A549 (cell line): ENCODE data around the gene AGPAT2. TPM values are rescaled to one million over a fixed set of nuclear protein-coding genes. Genes with fewer than 3 reads are reported as not detected.

Source experiments
- ATAC-seq, 2 experiments: fragments of 200-7000 bp in 1 of 2; fragments of >200 bp in 1 of 2; cut with Nextera tagmentation in 1 of 2; cut with Tn5 transposase in 1 of 2; 3 replicates each; pipeline versions ENCODE4 v1.8.0 to v1.9.1; 2018 to 2020; ENCODE audit warnings: mild to moderate bottlenecking in 1 of 2, moderate library complexity in 1 of 2
- CTCF ChIA-PET: fragments of 300-600 bp; sonication (Branson Sonifier 250); formaldehyde crosslinking; extraction: SDS; loops from one replicate; lab custom pipeline; 2021; ENCODE audit warnings: antibody characterized with exemption, inconsistent platforms; lab: Yijun Ruan, JAX
- POLR2A ChIA-PET: fragments of 350-600 bp; formaldehyde crosslinking; extraction: SDS; loops from one replicate; lab custom pipeline; 2021; ENCODE audit warnings: antibody characterized with exemption, inconsistent platforms; lab: Yijun Ruan, JAX
- DNase-seq, 2 experiments: peaks; one replicate each; pipeline versions ENCODE4 v3.0.0 to v3.0.0-alpha.2; 2011 to 2016; ENCODE audit warnings: low read depth in 1 of 2, low spot score in 1 of 2
- FAIRE-seq: peaks from 2 replicates; lab custom pipeline; 2011; peaks lifted over from hg19 to GRCh38; lab: Jason Lieb, UNC
- H3K27ac ChIP-seq, 2 experiments: fragments of >200 bp; sonication (Bioruptor Twin); formaldehyde crosslinking; 3 replicates each; pipeline ENCODE4 v1.5.1; 2016 to 2017
- H3K4me1 ChIP-seq: fragments of >200 bp; sonication (Bioruptor Twin); formaldehyde crosslinking; 3 replicates; pipeline ENCODE4 v1.6.1; 2016
- H3K4me2 ChIP-seq: fragments of >200 bp; sonication (Bioruptor Twin); formaldehyde crosslinking; 3 replicates; pipeline ENCODE4 v1.6.1; 2016
- H3K4me3 ChIP-seq: fragments of >200 bp; sonication (Bioruptor Twin); formaldehyde crosslinking; 3 replicates; pipeline ENCODE4 v1.5.1; 2016
- H3K9me3 ChIP-seq: fragments of >200 bp; sonication (Bioruptor Twin); formaldehyde crosslinking; 3 replicates; pipeline ENCODE4 v1.6.1; 2016
- CEBPB ChIP-seq, 2 experiments: fragments of >200 bp in 1 of 2; sonication (Bioruptor Twin) in 1 of 2; formaldehyde crosslinking in 1 of 2; IDR thresholded peaks; 2 replicates each; pipeline ENCODE4 v1.6.1; 2012 to 2016
- CHD2 ChIP-seq: fragments of 150-350 bp; IDR thresholded peaks from 2 replicates; pipeline ENCODE4 v1.6.1; 2014; ENCODE audit warnings: low read length; ENCODE audit not compliant: partially characterized antibody
- EP300 ChIP-seq, 2 experiments: fragments of >200 bp; sonication (Bioruptor Twin); formaldehyde crosslinking; IDR thresholded peaks; 2 replicates in 1 of 2; 3 replicates in 1 of 2; pipeline ENCODE4 v1.6.1; 2016 to 2017
- ESRRA ChIP-seq: fragments of 150-350 bp; IDR thresholded peaks from 2 replicates; pipeline ENCODE4 v1.6.1; 2014; ENCODE audit warnings: mild to moderate bottlenecking, low read length, borderline replicate concordance
- HOXB13 ChIP-seq: fragments of 250-450 bp; sonication (Bioruptor Pico); IDR thresholded peaks from 2 replicates; pipeline ENCODE4 v1.5.0; 2020; ENCODE audit warnings: low read depth, mild to moderate bottlenecking, moderate library complexity
- JUN ChIP-seq, 2 experiments: fragments of >200 bp; sonication (Bioruptor Twin); formaldehyde crosslinking; IDR thresholded peaks; 2 replicates in 1 of 2; 3 replicates in 1 of 2; pipeline ENCODE4 v1.6.1; 2016 to 2017
- JUNB ChIP-seq: fragments of >200 bp; sonication (Bioruptor Twin); formaldehyde crosslinking; IDR thresholded peaks from 2 replicates; pipeline ENCODE4 v1.6.1; 2016
- KDM5A ChIP-seq: fragments of 200-600 bp; sonication (generic); IDR thresholded peaks from 2 replicates; pipeline ENCODE4 v1.6.1; 2016; ENCODE audit warnings: antibody characterized with exemption, mild to moderate bottlenecking
- MAFK ChIP-seq: fragments of 450-650 bp; IDR thresholded peaks from 2 replicates; pipeline ENCODE4 v1.6.1; 2014; ENCODE audit not compliant: partially characterized antibody
- POLR2A ChIP-seq: IDR thresholded peaks from 2 replicates; pipeline ENCODE4 v1.6.1; 2012; ENCODE audit warnings: mild to moderate bottlenecking, low read length
- RARB ChIP-seq: fragments of 250-450 bp; sonication (Bioruptor Pico); IDR thresholded peaks from 2 replicates; pipeline ENCODE4 v1.8.0; 2021; ENCODE audit warnings: mild to moderate bottlenecking, moderate library complexity
- RCOR1 ChIP-seq: fragments of 150-350 bp; IDR thresholded peaks from 2 replicates; pipeline ENCODE4 v1.6.1; 2014; ENCODE audit warnings: antibody characterized with exemption, low read length, low read depth
- RFX5 ChIP-seq: fragments of 450-650 bp; IDR thresholded peaks from 2 replicates; pipeline ENCODE4 v1.7.1; 2014; ENCODE audit warnings: antibody characterized with exemption, mild to moderate bottlenecking, moderate library complexity
- TFCP2L1 ChIP-seq: fragments of 250-450 bp; sonication (Bioruptor Pico); IDR thresholded peaks from 2 replicates; pipeline ENCODE4 v1.5.0; 2021; ENCODE audit warnings: mild to moderate bottlenecking
- ZC3H11A ChIP-seq: fragments of 450-650 bp; IDR thresholded peaks from 2 replicates; pipeline ENCODE4 v1.6.1; 2014; ENCODE audit warnings: antibody characterized with exemption, mild to moderate bottlenecking
- ZNF302 ChIP-seq: fragments of 250-450 bp; sonication (Bioruptor Pico); IDR thresholded peaks from 2 replicates; pipeline ENCODE4 v1.9.0; 2021; ENCODE audit warnings: inconsistent platforms, mild to moderate bottlenecking, moderate library complexity
- WGBS: methylation state at CpG from one replicate; pipeline ENCODE4 v1.1.6; 2017; ENCODE audit errors: missing lambda C conversion rate; 5-methylcytosine and 5-hydroxymethylcytosine counted together
- polyA plus RNA-seq, 4 experiments: library from polyadenylated mRNA; depleted of rRNA in 3 of 4; stranded (reverse); fragments of >200 nt; fragmentation: RNase III in 1 of 4; extraction: RNeasy Plus Mini Kit Qiagen cat#74134 plus additional on column Dnase treatment in 1 of 4; gene quantifications; 2 replicates in 3 of 4; 3 replicates in 1 of 4; pipeline ENCODE4 v1.2.3, GENCODE V29; 2011 to 2017
- TF ChIP-seq, protein P1 (sequence below): IDR thresholded peaks from 2 replicates; pipeline ENCODE4 v1.6.1; 2012
- TF ChIP-seq, protein P2 (sequence below): fragments of 150-350 bp; IDR thresholded peaks from 2 replicates; pipeline ENCODE4 v1.6.1; 2014; ENCODE audit warnings: low read depth, mild to moderate bottlenecking, low read length
- TF ChIP-seq, protein P3 (sequence below): fragments of 200-600 bp; sonication (generic); IDR thresholded peaks from 2 replicates; pipeline ENCODE4 v1.6.1; 2016; ENCODE audit warnings: antibody characterized with exemption, mild to moderate bottlenecking, moderate library complexity
- TF ChIP-seq, protein P4 (sequence below): IDR thresholded peaks from 2 replicates; pipeline ENCODE4 v1.6.1; 2012
- TF ChIP-seq, protein P5 (sequence below): IDR thresholded peaks from 2 replicates; pipeline ENCODE4 v1.6.1; 2012; ENCODE audit warnings: low read depth, borderline replicate concordance
- TF ChIP-seq, protein P6 (sequence below): fragments of 450-650 bp; IDR thresholded peaks from 2 replicates; pipeline ENCODE4 v1.6.1; 2014; ENCODE audit warnings: antibody characterized with exemption
- TF ChIP-seq, protein P7 (sequence below): fragments of >200 bp; sonication (Bioruptor Twin); formaldehyde crosslinking; IDR thresholded peaks from 3 replicates; pipeline ENCODE4 v1.5.1; 2016

AGPAT2 gene
- polyA plus RNA-seq, 2 of the 4 experiments (the other 2 are of a cell fraction) = 32.3 to 49.5 TPM

DNA sequence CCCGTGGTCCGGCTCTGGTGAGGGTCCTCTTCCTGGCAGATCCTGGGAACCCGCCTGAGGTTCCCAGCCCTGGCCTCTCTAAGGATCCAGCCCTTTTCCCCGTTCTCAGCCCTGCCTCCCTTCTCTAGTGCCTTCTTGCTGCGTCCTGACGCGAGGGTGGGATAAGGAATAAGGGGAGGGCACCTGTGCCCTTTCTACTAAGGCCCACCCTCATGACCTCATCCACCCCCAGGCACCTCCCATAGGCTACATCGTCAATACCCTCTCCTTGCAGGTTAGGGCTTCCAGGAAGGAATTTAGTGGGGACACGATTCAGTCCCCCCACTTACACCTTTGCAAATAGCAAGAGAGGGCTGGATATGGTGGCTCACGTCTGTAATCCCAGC lies 14.4 kb upstream of the AGPAT2 start:
- ATAC-seq (no peak), DNase-seq (no peak), FAIRE-seq (no peak)
- CTCF ChIA-PET = interaction anchor here (0.9 to 2.2 kb wide), 3 partner anchors 12 to 328 kb away, joined by 3 to 7 read pairs (median 4); no protein-coding TSS in a partner anchor
- H3K27ac ChIP-seq = no peak overlapping the region
- POLR2A ChIA-PET = no interaction called here
- no peak overlapping the region for H3K4me3 ChIP-seq
- no peak overlapping the region for H3K4me2 ChIP-seq
- WGBS = 78% methylated on average over 10 of the region's 10 CpGs
- TF ChIP-seq, protein P1, sequence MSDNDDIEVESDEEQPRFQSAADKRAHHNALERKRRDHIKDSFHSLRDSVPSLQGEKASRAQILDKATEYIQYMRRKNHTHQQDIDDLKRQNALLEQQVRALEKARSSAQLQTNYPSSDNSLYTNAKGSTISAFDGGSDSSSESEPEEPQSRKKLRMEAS = no peak
- no peak for TF ChIP-seq RFX5
- TF ChIP-seq TFCP2L1 (CRISPR knock-in tag) = no peak
- TF ChIP-seq POLR2A = no peak
- TF ChIP-seq, protein P2, sequence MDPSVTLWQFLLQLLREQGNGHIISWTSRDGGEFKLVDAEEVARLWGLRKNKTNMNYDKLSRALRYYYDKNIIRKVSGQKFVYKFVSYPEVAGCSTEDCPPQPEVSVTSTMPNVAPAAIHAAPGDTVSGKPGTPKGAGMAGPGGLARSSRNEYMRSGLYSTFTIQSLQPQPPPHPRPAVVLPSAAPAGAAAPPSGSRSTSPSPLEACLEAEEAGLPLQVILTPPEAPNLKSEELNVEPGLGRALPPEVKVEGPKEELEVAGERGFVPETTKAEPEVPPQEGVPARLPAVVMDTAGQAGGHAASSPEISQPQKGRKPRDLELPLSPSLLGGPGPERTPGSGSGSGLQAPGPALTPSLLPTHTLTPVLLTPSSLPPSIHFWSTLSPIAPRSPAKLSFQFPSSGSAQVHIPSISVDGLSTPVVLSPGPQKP = no peak
- TF ChIP-seq HOXB13 (CRISPR knock-in tag) = no peak
- no peak for TF ChIP-seq RARB (CRISPR knock-in tag)
- TF ChIP-seq, protein P3, sequence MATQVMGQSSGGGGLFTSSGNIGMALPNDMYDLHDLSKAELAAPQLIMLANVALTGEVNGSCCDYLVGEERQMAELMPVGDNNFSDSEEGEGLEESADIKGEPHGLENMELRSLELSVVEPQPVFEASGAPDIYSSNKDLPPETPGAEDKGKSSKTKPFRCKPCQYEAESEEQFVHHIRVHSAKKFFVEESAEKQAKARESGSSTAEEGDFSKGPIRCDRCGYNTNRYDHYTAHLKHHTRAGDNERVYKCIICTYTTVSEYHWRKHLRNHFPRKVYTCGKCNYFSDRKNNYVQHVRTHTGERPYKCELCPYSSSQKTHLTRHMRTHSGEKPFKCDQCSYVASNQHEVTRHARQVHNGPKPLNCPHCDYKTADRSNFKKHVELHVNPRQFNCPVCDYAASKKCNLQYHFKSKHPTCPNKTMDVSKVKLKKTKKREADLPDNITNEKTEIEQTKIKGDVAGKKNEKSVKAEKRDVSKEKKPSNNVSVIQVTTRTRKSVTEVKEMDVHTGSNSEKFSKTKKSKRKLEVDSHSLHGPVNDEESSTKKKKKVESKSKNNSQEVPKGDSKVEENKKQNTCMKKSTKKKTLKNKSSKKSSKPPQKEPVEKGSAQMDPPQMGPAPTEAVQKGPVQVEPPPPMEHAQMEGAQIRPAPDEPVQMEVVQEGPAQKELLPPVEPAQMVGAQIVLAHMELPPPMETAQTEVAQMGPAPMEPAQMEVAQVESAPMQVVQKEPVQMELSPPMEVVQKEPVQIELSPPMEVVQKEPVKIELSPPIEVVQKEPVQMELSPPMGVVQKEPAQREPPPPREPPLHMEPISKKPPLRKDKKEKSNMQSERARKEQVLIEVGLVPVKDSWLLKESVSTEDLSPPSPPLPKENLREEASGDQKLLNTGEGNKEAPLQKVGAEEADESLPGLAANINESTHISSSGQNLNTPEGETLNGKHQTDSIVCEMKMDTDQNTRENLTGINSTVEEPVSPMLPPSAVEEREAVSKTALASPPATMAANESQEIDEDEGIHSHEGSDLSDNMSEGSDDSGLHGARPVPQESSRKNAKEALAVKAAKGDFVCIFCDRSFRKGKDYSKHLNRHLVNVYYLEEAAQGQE = no peak
- TF ChIP-seq JUNB = no peak
- TF ChIP-seq RCOR1 = no peak
- TF ChIP-seq ZNF302 (CRISPR knock-in tag) = no peak
- TF ChIP-seq, protein P4, sequence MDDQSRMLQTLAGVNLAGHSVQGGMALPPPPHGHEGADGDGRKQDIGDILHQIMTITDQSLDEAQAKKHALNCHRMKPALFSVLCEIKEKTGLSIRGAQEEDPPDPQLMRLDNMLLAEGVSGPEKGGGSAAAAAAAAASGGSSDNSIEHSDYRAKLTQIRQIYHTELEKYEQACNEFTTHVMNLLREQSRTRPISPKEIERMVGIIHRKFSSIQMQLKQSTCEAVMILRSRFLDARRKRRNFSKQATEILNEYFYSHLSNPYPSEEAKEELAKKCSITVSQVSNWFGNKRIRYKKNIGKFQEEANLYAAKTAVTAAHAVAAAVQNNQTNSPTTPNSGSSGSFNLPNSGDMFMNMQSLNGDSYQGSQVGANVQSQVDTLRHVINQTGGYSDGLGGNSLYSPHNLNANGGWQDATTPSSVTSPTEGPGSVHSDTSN = no peak
- peaks cover 19% of the 10 kb centered on the region for H3K4me1 ChIP-seq
- no peaks in the 10 kb centered on the region for H3K9me3 ChIP-seq

DNA sequence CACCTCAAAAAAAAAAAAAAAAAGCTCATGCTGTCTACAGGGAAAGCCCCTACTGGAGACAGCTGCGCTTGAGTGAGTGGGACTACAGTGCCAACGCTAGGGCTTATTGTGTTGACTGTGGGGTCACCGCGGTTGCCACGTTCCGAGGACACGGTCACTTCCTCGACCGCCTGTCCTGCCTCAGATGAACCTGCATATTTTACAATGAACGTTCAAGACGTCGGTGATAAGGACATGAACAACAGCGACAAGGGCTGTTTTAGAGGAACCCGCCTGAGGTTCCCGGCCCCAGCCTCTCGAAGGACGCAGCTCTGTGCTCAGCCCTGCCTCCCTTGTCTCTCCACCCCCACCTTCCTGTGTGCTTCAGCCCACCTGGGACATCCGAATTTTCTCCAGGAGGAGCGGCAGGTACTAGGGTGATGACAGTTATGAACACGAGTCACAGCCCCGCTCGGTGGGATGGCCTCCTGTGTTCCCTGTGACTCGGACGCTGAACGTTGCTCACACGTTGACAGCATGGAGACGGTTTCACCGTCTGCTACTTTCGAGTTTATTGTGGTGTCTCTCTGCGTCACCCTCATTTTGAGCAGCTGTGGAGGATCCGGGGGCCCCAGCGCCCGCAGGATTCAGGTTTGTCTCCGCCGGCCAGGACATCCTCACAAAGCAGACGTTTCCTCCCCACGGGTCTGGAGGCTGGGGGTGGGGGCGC lies 13.9 kb upstream of the AGPAT2 start:
- ChIA-PET POLR2A (interaction anchor here (0.6 kb wide), 1 partner anchor 13 kb away, joined by 4 read pairs; no protein-coding TSS in a partner anchor), CTCF (interaction anchor here (0.9 to 8.5 kb wide), 6 partner anchors 11 to 327 kb away, joined by 3 to 113 read pairs (median 4); no protein-coding TSS in a partner anchor)
- Histone ChIP-seq H3K9me3 (no peaks in the 10 kb centered on the region), H3K4me3 (no peak overlapping the region), H3K4me1 (peaks cover 25% of the 10 kb centered on the region), H3K4me2 (no peak overlapping the region), H3K27ac (no peak overlapping the region)
- DNase-seq (no peak), ATAC-seq (no peak), FAIRE-seq (no peak)
- TF ChIP-seq CEBPB (IDR thresholded peaks at IDR 0.05) (no peak), MAFK (no peak), CHD2 (no peak), KDM5A (no peak), ZC3H11A (no peak), JUN (IDR thresholded peaks at IDR 0.05) (no peak), HOXB13 (CRISPR knock-in tag) (no peak), ESRRA (no peak), EP300 (IDR thresholded peaks at IDR 0.05) (no peak), ZNF302 (CRISPR knock-in tag) (no peak)
- TF ChIP-seq, protein P5, sequence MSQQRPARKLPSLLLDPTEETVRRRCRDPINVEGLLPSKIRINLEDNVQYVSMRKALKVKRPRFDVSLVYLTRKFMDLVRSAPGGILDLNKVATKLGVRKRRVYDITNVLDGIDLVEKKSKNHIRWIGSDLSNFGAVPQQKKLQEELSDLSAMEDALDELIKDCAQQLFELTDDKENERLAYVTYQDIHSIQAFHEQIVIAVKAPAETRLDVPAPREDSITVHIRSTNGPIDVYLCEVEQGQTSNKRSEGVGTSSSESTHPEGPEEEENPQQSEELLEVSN = no peak
- TF ChIP-seq, protein P1 = no peak
- TF ChIP-seq, protein P6, sequence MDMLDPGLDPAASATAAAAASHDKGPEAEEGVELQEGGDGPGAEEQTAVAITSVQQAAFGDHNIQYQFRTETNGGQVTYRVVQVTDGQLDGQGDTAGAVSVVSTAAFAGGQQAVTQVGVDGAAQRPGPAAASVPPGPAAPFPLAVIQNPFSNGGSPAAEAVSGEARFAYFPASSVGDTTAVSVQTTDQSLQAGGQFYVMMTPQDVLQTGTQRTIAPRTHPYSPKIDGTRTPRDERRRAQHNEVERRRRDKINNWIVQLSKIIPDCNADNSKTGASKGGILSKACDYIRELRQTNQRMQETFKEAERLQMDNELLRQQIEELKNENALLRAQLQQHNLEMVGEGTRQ = no peak
- TF ChIP-seq, protein P7, sequence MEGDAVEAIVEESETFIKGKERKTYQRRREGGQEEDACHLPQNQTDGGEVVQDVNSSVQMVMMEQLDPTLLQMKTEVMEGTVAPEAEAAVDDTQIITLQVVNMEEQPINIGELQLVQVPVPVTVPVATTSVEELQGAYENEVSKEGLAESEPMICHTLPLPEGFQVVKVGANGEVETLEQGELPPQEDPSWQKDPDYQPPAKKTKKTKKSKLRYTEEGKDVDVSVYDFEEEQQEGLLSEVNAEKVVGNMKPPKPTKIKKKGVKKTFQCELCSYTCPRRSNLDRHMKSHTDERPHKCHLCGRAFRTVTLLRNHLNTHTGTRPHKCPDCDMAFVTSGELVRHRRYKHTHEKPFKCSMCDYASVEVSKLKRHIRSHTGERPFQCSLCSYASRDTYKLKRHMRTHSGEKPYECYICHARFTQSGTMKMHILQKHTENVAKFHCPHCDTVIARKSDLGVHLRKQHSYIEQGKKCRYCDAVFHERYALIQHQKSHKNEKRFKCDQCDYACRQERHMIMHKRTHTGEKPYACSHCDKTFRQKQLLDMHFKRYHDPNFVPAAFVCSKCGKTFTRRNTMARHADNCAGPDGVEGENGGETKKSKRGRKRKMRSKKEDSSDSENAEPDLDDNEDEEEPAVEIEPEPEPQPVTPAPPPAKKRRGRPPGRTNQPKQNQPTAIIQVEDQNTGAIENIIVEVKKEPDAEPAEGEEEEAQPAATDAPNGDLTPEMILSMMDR = no peak
- TF ChIP-seq, protein P4 = no peak
- WGBS = 77% methylated on average over 38 of the region's 38 CpGs
